Naive thymus-derived CD8-positive, alpha-beta T cell (primary cell): ENCODE measurements around the gene KRTAP9-2. TPM values are rescaled to one million over a fixed set of nuclear protein-coding genes. Genes with fewer than 3 reads are reported as not detected.
"Not testable (repeated sequence)": the region's sequence is repeated elsewhere in the genome, so short reads cannot be mapped to it uniquely, and the experiment has no call there.

ENCODE experiments used
- ATAC-seq, 2 donors: fragments of 150-1000 bp; cut with Tn5 transposase in 1 of 2; sonication (Bioruptor Pico), chemical (Tn5 transposase) in 1 of 2; 1 replicate in 1 of 2; 2 replicates in 1 of 2; pipeline ENCODE4 v1.10.0; 2021; ENCODE audit warnings: mild to moderate bottlenecking in 2 of 2, moderate library complexity in 2 of 2
- POLR2A ChIA-PET: fragments of 350-600 bp; sonication (Branson Sonifier 250); formaldehyde crosslinking; loops from one replicate; lab custom pipeline; 2021; ENCODE audit warnings: antibody characterized with exemption; lab: Charles Lee
- DNase-seq, 10 donors: peaks; one replicate each; pipeline versions ENCODE4 v3.0.0 to v3.0.0-alpha.2; 2020 to 2022
- H3K27ac Mint-ChIP-seq, 10 donors: one replicate each; pipeline ENCODE4 v1.8.0; 2020 to 2022; ENCODE audit warnings: mild to moderate bottlenecking in 10 of 10, mixed read lengths in 10 of 10, moderate library complexity in 4 of 10, inconsistent platforms in 1 of 10
- H3K27me3 Mint-ChIP-seq, 5 donors: one replicate each; pipeline ENCODE4 v1.8.0; 2021 to 2022; ENCODE audit warnings: mixed read lengths in 5 of 5
- H3K36me3 Mint-ChIP-seq, 3 donors: one replicate each; pipeline ENCODE4 v1.8.0; 2020 to 2022; ENCODE audit warnings: mixed read lengths in 3 of 3, mild to moderate bottlenecking in 2 of 3, inconsistent platforms in 1 of 3
- H3K4me1 Mint-ChIP-seq, 4 donors: one replicate each; pipeline ENCODE4 v1.8.0; 2021 to 2022; ENCODE audit warnings: mixed read lengths in 4 of 4
- H3K4me3 Mint-ChIP-seq, 10 donors: one replicate each; pipeline ENCODE4 v1.8.0; 2020 to 2022; ENCODE audit warnings: mild to moderate bottlenecking in 10 of 10, mixed read lengths in 10 of 10, moderate library complexity in 6 of 10, inconsistent platforms in 1 of 10
- H3K9me3 Mint-ChIP-seq, 9 donors: one replicate each; pipeline ENCODE4 v1.8.0; 2020 to 2022; ENCODE audit warnings: mixed read lengths in 9 of 9, mild to moderate bottlenecking in 3 of 9, inconsistent platforms in 1 of 9, moderate library complexity in 1 of 9
- polyA plus RNA-seq, 3 donors: library from polyadenylated mRNA; unstranded; fragments of 300-500 nt; fragmentation: Illumina TruSeq; gene quantifications; one replicate each; pipeline ENCODE4 v1.2.3, GENCODE V29; 2021
- total RNA-seq, 8 experiments: library from RNA in 2 of 8; stranded (reverse) in 2 of 8; gene quantifications; one replicate each; pipeline ENCODE4 v1.2.3 and lab custom pipeline; 2021 to 2026

The KRTAP9-2 gene
- total and polyA plus RNA-seq, 5 experiments from 2014 or later: not detected

GRCh38 chr17:41199421-41200078, 26.9 kb upstream of the KRTAP9-2 start:
- Mint-ChIP-seq H3K9me3 (peaks cover 0 to 9% (median 5%) of the 10 kb centered on the region in 9 donors), H3K4me3 (no peak overlapping the region), H3K27ac (peak overlapping the region in 1 of 10 donors; percentile 11)

GRCh38 chr17:41211845-41212466, 14.5 kb upstream of the KRTAP9-2 start:
- peaks cover 0 to 6% (median 0%) of the 10 kb centered on the region in 9 donors for H3K9me3 Mint-ChIP-seq
- POLR2A ChIA-PET: interaction anchor here (1.7 kb wide), 1 partner anchor 96 kb away, joined by 4 read pairs; no protein-coding TSS in a partner anchor
- peaks cover 0 to 2% (median 0%) of the 10 kb centered on the region in 3 donors for H3K36me3 Mint-ChIP-seq
- DNase-seq: no peak
- no peak overlapping the region for H3K4me3 Mint-ChIP-seq
- peak overlapping the region in 1 of 10 donors; percentile 48 for H3K27ac Mint-ChIP-seq
- H3K4me1 Mint-ChIP-seq: peaks cover 0 to 14% (median 11%) of the 10 kb centered on the region in 4 donors
- no peak for ATAC-seq
- peaks cover 0 to 15% (median 2%) of the 10 kb centered on the region in 5 donors for H3K27me3 Mint-ChIP-seq

More at GRCh38 chr17:41199421-41200078, 26.9 kb upstream of the KRTAP9-2 start:
- DNase-seq (no peak), ATAC-seq (no peak)
- H3K27me3 Mint-ChIP-seq: peaks cover 0 to 3% (median 0%) of the 10 kb centered on the region in 5 donors
- POLR2A ChIA-PET: no interaction called here
- H3K4me1 Mint-ChIP-seq: no peaks in the 10 kb centered on the region
- H3K36me3 Mint-ChIP-seq: no peaks in the 10 kb centered on the region

GRCh38 chr17:41212524-41213169, 13.8 kb upstream of the KRTAP9-2 start:
- peaks cover 0 to 14% (median 11%) of the 10 kb centered on the region in 4 donors for H3K4me1 Mint-ChIP-seq
- peak overlapping the region in 2 of 10 donors; percentile 19 to 37 for H3K27ac Mint-ChIP-seq
- DNase-seq: no peak
- H3K4me3 Mint-ChIP-seq: no peak overlapping the region
- H3K36me3 Mint-ChIP-seq: peaks cover 0 to 2% (median 0%) of the 10 kb centered on the region in 3 donors
- H3K27me3 Mint-ChIP-seq: peaks cover 0 to 16% (median 2%) of the 10 kb centered on the region in 5 donors
- peaks cover 0 to 6% (median 0%) of the 10 kb centered on the region in 9 donors for H3K9me3 Mint-ChIP-seq
- no peak for ATAC-seq
- POLR2A ChIA-PET: interaction anchor here (0.7 to 1.7 kb wide), 2 partner anchors 16 to 96 kb away, joined by 4 read pairs; no protein-coding TSS in a partner anchor

GRCh38 chr17:41215681-41216080, 10.8 kb upstream of the KRTAP9-2 start:
- Mint-ChIP-seq H3K27me3 (peaks cover 0 to 12% (median 2%) of the 10 kb centered on the region in 5 donors), H3K4me1 (peaks cover 0 to 14% (median 11%) of the 10 kb centered on the region in 4 donors), H3K9me3 (peaks cover 0 to 10% (median 5%) of the 10 kb centered on the region in 9 donors), H3K4me3 (peak overlapping the region in 1 of 10 donors; percentile 35), H3K27ac (no peak overlapping the region), H3K36me3 (peaks cover 0 to 4% (median 4%) of the 10 kb centered on the region in 3 donors)
- POLR2A ChIA-PET: interaction anchor here (0.6 kb wide), 1 partner anchor 653 kb away, joined by 4 read pairs; no protein-coding TSS in a partner anchor
- DNase-seq (no peak), ATAC-seq (no peak)

- Mint-ChIP-seq H3K27ac (no peak overlapping the region), H3K9me3 (peaks cover 0 to 15% (median 6%) of the 10 kb centered on the region in 9 donors), H3K27me3 (peaks cover 0 to 8% (median 3%) of the 10 kb centered on the region in 5 donors), H3K4me1 (peaks cover 0 to 11% (median 1%) of the 10 kb centered on the region in 4 donors), H3K36me3 (peaks cover 0 to 4% (median 4%) of the 10 kb centered on the region in 3 donors), H3K4me3 (no peak overlapping the region)
- DNase-seq (no peak), ATAC-seq (no peak)
- POLR2A ChIA-PET: no interaction called here
Measured at GRCh38 chr17:41223821-41224220, 2.6 kb upstream of the KRTAP9-2 start.

GRCh38 chr17:41226051-41226450, 397 bp upstream of the KRTAP9-2 start:
- peaks cover 0 to 8% (median 3%) of the 10 kb centered on the region in 5 donors for H3K27me3 Mint-ChIP-seq
- DNase-seq (no peak), ATAC-seq (no peak)
- peaks cover 4 to 27% (median 10%) of the 10 kb centered on the region in 4 donors for H3K4me1 Mint-ChIP-seq
- peaks cover 0 to 9% (median 0%) of the 10 kb centered on the region in 9 donors for H3K9me3 Mint-ChIP-seq
- peak overlapping the region in 1 of 10 donors; percentile 27 for H3K27ac Mint-ChIP-seq
- no peaks in the 10 kb centered on the region for H3K36me3 Mint-ChIP-seq
- POLR2A ChIA-PET: no interaction called here
- no peak overlapping the region for H3K4me3 Mint-ChIP-seq

GRCh38 chr17:41230094-41230493, 3.6 kb downstream of the KRTAP9-2 start:
- no peak for ATAC-seq
- H3K27me3 Mint-ChIP-seq: peaks cover 0 to 7% (median 4%) of the 10 kb centered on the region in 5 donors

GRCh38 chr17:41231731-41232130, 5.3 kb downstream of the KRTAP9-2 start:
- H3K27me3 Mint-ChIP-seq: peaks cover 3 to 10% (median 5%) of the 10 kb centered on the region in 5 donors
- H3K9me3 Mint-ChIP-seq: peaks cover 0 to 9% (median 0%) of the 10 kb centered on the region in 9 donors
- DNase-seq (no peak), ATAC-seq (no peak)
- POLR2A ChIA-PET: no interaction called here
- no peaks in the 10 kb centered on the region for H3K36me3 Mint-ChIP-seq
- H3K4me3 Mint-ChIP-seq: no peak overlapping the region
- peaks cover 4 to 16% (median 11%) of the 10 kb centered on the region in 4 donors for H3K4me1 Mint-ChIP-seq
- peak overlapping the region in 2 of 10 donors; percentile 35 to 41 for H3K27ac Mint-ChIP-seq

More at GRCh38 chr17:41230094-41230493, 3.6 kb downstream of the KRTAP9-2 start:
- no peak for DNase-seq
- Mint-ChIP-seq H3K9me3 (peaks cover 0 to 9% (median 0%) of the 10 kb centered on the region in 9 donors), H3K4me1 (peaks cover 4 to 16% (median 10%) of the 10 kb centered on the region in 4 donors), H3K4me3 (no peak overlapping the region), H3K27ac (peak overlapping the region in 4 of 10 donors; percentile 10 to 52 (median 28)), H3K36me3 (no peaks in the 10 kb centered on the region)
- POLR2A ChIA-PET: no interaction called here

- POLR2A ChIA-PET: interaction anchor here (0.6 to 1.4 kb wide), 2 partner anchors 76 to 868 kb away, joined by 3 to 4 read pairs; partner anchors contain the start of gene KRTAP16-1
- not testable (repeated sequence) for H3K9me3 Mint-ChIP-seq, H3K36me3 Mint-ChIP-seq, DNase-seq, H3K27me3 Mint-ChIP-seq, ATAC-seq, H3K4me3 Mint-ChIP-seq
- Mint-ChIP-seq H3K4me1 (peaks cover 4 to 16% (median 11%) of the 10 kb centered on the region in 4 donors), H3K27ac (peak within 1 kb of the TSS in 2 of 10 donors; percentile 35 to 41)
Measured at GRCh38 chr17:41232399-41233105, 6.1 kb downstream of the KRTAP9-2 start, which contains the start of gene KRTAP9-3. KRTAP9-3 (plus strand) TSS chr17:41232449; CDS start chr17:41232502, 53 bp downstream.

GRCh38 chr17:41237116-41237515, 10.7 kb downstream of the KRTAP9-2 start:
- H3K27me3 Mint-ChIP-seq, H3K4me1 Mint-ChIP-seq, H3K4me3 Mint-ChIP-seq, POLR2A ChIA-PET, H3K27ac Mint-ChIP-seq, H3K36me3 Mint-ChIP-seq, ATAC-seq, DNase-seq: not testable (repeated sequence)
- peaks cover 0 to 10% (median 3%) of the 10 kb centered on the region in 9 donors for H3K9me3 Mint-ChIP-seq

- DNase-seq, H3K27me3 Mint-ChIP-seq, H3K4me1 Mint-ChIP-seq, POLR2A ChIA-PET, ATAC-seq, H3K36me3 Mint-ChIP-seq, H3K4me3 Mint-ChIP-seq: not testable (repeated sequence)
- Mint-ChIP-seq H3K27ac (peak within 1 kb of the TSS in 1 of 10 donors; percentile 33), H3K9me3 (peaks cover 0 to 19% (median 4%) of the 10 kb centered on the region in 9 donors)
Measured at GRCh38 chr17:41237949-41238437, 11.5 kb downstream of the KRTAP9-2 start, which contains the start of gene KRTAP9-8. KRTAP9-8 (plus strand) TSS chr17:41237999; CDS start chr17:41238052, 53 bp downstream.
